ENCODE results near the gene PSEN2. TPM values are rescaled to one million over a fixed set of nuclear protein-coding genes. Genes with fewer than 3 reads are reported as not detected.

The PSEN2 gene
- total and polyA plus RNA-seq, 10 of the 15 experiments (the other 5 are each of a cell fraction or from before 2014, with no cell fraction given), result 0.90 to 13.3 (median 7.0) TPM

DNA sequence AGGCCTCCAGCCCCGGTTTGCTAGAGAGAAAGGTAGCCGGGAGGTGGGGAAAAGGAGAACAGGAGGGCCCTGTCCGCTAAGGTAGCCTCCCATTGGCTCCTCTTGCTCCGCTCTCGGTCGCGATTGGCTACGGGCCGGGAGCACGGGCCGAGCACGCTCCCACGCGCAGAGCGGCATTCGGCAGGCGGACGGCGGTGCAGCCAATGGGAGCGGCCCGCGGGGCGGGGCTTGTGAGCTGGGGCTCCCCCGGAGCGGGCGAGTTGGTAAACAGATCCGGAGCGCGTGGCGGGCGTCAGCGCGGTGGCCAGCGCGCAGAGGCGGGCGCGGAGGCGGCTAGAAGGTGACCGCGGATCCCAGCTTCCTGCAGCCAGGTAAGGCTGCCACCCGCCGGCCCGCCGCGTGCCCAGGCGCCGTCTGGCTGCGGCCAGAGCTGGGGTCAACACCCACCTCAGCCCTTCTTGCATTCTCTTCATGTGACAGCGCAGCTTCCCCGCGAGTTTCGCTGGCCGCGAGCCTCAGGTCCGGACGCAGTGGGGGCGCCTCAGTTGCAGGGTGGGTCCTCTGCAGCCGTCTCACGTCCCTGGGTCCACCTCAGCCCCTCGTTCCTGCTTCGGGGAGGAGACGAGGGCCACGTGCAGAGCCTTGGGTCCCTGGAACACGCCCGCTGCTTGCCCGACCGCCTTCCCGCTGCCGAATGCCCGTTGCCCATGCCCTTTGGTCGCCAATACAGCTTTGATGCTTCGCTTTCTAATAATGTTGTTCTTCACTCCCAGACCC lies 69.8 kb downstream of the PSEN2 start, which contains the start of gene COQ8A (continued):
- no peak for TF ChIP-seq RAD21 (IDR thresholded peaks at IDR 0.05; ENCODE audit: insufficient read depth, low read depth, low read length)
- TF ChIP-seq, protein P1, sequence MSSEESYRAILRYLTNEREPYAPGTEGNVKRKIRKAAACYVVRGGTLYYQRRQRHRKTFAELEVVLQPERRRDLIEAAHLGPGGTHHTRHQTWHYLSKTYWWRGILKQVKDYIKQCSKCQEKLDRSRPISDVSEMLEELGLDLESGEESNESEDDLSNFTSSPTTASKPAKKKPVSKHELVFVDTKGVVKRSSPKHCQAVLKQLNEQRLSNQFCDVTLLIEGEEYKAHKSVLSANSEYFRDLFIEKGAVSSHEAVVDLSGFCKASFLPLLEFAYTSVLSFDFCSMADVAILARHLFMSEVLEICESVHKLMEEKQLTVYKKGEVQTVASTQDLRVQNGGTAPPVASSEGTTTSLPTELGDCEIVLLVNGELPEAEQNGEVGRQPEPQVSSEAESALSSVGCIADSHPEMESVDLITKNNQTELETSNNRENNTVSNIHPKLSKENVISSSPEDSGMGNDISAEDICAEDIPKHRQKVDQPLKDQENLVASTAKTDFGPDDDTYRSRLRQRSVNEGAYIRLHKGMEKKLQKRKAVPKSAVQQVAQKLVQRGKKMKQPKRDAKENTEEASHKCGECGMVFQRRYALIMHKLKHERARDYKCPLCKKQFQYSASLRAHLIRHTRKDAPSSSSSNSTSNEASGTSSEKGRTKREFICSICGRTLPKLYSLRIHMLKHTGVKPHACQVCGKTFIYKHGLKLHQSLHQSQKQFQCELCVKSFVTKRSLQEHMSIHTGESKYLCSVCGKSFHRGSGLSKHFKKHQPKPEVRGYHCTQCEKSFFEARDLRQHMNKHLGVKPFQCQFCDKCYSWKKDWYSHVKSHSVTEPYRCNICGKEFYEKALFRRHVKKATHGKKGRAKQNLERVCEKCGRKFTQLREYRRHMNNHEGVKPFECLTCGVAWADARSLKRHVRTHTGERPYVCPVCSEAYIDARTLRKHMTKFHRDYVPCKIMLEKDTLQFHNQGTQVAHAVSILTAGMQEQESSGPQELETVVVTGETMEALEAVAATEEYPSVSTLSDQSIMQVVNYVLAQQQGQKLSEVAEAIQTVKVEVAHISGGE (CRISPR knock-in tag; IDR thresholded peaks at IDR 0.05), result no peak
- no peak for TF ChIP-seq NR2C1 (IDR thresholded peaks at IDR 0.05)
- TF ChIP-seq, protein P2, sequence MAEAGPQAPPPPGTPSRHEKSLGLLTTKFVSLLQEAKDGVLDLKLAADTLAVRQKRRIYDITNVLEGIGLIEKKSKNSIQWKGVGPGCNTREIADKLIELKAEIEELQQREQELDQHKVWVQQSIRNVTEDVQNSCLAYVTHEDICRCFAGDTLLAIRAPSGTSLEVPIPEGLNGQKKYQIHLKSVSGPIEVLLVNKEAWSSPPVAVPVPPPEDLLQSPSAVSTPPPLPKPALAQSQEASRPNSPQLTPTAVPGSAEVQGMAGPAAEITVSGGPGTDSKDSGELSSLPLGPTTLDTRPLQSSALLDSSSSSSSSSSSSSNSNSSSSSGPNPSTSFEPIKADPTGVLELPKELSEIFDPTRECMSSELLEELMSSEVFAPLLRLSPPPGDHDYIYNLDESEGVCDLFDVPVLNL (IDR thresholded peaks at IDR 0.05; ENCODE audit: low read depth, low read length), result no peak
- no peak for TF ChIP-seq ZNF622 (IDR thresholded peaks at IDR 0.05)
- TF ChIP-seq, protein P3, sequence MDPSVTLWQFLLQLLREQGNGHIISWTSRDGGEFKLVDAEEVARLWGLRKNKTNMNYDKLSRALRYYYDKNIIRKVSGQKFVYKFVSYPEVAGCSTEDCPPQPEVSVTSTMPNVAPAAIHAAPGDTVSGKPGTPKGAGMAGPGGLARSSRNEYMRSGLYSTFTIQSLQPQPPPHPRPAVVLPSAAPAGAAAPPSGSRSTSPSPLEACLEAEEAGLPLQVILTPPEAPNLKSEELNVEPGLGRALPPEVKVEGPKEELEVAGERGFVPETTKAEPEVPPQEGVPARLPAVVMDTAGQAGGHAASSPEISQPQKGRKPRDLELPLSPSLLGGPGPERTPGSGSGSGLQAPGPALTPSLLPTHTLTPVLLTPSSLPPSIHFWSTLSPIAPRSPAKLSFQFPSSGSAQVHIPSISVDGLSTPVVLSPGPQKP (IDR thresholded peaks at IDR 0.05; ENCODE audit: low read depth, low read length), result no peak
- TF ChIP-seq ZNF384 (IDR thresholded peaks at IDR 0.05; ENCODE audit: borderline replicate concordance, low read depth, low read length), result no peak
- no peak for TF ChIP-seq CHD1 (IDR thresholded peaks at IDR 0.05; ENCODE audit: low read depth, low read length)
- TF ChIP-seq, protein P4, sequence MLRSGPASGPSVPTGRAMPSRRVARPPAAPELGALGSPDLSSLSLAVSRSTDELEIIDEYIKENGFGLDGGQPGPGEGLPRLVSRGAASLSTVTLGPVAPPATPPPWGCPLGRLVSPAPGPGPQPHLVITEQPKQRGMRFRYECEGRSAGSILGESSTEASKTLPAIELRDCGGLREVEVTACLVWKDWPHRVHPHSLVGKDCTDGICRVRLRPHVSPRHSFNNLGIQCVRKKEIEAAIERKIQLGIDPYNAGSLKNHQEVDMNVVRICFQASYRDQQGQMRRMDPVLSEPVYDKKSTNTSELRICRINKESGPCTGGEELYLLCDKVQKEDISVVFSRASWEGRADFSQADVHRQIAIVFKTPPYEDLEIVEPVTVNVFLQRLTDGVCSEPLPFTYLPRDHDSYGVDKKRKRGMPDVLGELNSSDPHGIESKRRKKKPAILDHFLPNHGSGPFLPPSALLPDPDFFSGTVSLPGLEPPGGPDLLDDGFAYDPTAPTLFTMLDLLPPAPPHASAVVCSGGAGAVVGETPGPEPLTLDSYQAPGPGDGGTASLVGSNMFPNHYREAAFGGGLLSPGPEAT (IDR thresholded peaks at IDR 0.05; ENCODE audit: low read depth), result no peak
- peak; percentile 88 for TF ChIP-seq LARP7 (IDR thresholded peaks at IDR 0.05)
- TF ChIP-seq, protein P5, sequence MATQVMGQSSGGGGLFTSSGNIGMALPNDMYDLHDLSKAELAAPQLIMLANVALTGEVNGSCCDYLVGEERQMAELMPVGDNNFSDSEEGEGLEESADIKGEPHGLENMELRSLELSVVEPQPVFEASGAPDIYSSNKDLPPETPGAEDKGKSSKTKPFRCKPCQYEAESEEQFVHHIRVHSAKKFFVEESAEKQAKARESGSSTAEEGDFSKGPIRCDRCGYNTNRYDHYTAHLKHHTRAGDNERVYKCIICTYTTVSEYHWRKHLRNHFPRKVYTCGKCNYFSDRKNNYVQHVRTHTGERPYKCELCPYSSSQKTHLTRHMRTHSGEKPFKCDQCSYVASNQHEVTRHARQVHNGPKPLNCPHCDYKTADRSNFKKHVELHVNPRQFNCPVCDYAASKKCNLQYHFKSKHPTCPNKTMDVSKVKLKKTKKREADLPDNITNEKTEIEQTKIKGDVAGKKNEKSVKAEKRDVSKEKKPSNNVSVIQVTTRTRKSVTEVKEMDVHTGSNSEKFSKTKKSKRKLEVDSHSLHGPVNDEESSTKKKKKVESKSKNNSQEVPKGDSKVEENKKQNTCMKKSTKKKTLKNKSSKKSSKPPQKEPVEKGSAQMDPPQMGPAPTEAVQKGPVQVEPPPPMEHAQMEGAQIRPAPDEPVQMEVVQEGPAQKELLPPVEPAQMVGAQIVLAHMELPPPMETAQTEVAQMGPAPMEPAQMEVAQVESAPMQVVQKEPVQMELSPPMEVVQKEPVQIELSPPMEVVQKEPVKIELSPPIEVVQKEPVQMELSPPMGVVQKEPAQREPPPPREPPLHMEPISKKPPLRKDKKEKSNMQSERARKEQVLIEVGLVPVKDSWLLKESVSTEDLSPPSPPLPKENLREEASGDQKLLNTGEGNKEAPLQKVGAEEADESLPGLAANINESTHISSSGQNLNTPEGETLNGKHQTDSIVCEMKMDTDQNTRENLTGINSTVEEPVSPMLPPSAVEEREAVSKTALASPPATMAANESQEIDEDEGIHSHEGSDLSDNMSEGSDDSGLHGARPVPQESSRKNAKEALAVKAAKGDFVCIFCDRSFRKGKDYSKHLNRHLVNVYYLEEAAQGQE (IDR thresholded peaks at IDR 0.05; ENCODE audit: low read depth, low read length), result no peak
- no peak for TF ChIP-seq TCF7 (IDR thresholded peaks at IDR 0.05; ENCODE audit: borderline replicate concordance)
- TF ChIP-seq, protein P6, sequence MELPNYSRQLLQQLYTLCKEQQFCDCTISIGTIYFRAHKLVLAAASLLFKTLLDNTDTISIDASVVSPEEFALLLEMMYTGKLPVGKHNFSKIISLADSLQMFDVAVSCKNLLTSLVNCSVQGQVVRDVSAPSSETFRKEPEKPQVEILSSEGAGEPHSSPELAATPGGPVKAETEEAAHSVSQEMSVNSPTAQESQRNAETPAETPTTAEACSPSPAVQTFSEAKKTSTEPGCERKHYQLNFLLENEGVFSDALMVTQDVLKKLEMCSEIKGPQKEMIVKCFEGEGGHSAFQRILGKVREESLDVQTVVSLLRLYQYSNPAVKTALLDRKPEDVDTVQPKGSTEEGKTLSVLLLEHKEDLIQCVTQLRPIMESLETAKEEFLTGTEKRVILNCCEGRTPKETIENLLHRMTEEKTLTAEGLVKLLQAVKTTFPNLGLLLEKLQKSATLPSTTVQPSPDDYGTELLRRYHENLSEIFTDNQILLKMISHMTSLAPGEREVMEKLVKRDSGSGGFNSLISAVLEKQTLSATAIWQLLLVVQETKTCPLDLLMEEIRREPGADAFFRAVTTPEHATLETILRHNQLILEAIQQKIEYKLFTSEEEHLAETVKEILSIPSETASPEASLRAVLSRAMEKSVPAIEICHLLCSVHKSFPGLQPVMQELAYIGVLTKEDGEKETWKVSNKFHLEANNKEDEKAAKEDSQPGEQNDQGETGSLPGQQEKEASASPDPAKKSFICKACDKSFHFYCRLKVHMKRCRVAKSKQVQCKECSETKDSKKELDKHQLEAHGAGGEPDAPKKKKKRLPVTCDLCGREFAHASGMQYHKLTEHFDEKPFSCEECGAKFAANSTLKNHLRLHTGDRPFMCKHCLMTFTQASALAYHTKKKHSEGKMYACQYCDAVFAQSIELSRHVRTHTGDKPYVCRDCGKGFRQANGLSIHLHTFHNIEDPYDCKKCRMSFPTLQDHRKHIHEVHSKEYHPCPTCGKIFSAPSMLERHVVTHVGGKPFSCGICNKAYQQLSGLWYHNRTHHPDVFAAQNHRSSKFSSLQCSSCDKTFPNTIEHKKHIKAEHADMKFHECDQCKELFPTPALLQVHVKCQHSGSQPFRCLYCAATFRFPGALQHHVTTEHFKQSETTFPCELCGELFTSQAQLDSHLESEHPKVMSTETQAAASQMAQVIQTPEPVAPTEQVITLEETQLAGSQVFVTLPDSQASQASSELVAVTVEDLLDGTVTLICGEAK (IDR thresholded peaks at IDR 0.05; ENCODE audit: borderline replicate concordance), result no peak

Data from GM12878 (cell line).